Measurements from ENCODE around the gene C1orf87.

C1orf87 gene

DNA sequence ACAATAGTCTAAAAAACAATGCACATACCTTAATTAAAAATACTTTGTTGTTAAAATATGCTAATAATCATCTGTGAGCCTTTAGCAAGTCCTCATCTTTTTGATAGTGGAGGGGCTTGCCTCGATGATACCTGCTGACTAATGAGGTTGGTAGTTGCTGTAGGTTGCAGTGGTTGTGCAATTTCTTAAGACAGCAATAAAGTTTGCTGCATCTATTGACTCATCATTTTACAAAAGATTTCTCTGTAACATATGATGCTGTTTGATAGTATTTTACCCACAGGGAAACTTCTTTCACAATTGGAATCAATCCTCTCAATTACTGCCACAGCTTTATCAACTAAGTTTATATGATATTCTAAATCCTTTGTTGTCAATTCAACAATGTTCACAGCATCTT is 7.6 kb downstream of the C1orf87 start:
- no peak for ATAC-seq
- TF ChIP-seq, protein P1, sequence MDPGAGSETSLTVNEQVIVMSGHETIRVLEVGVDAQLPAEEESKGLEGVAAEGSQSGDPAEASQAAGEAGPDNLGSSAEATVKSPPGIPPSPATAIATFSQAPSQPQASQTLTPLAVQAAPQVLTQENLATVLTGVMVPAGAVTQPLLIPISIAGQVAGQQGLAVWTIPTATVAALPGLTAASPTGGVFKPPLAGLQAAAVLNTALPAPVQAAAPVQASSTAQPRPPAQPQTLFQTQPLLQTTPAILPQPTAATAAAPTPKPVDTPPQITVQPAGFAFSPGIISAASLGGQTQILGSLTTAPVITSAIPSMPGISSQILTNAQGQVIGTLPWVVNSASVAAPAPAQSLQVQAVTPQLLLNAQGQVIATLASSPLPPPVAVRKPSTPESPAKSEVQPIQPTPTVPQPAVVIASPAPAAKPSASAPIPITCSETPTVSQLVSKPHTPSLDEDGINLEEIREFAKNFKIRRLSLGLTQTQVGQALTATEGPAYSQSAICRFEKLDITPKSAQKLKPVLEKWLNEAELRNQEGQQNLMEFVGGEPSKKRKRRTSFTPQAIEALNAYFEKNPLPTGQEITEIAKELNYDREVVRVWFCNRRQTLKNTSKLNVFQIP (CRISPR knock-in tag; IDR thresholded peaks at IDR 0.05; ENCODE audit: borderline replicate concordance, low read depth): no peak
- TF ChIP-seq TOX (CRISPR knock-in tag; IDR thresholded peaks at IDR 0.05; ENCODE audit: borderline replicate concordance) (no peak), TCF4 (CRISPR knock-in tag; IDR thresholded peaks at IDR 0.05; ENCODE audit: borderline replicate concordance) (no peak), ZNF565 (CRISPR knock-in tag; conservative IDR thresholded peaks at IDR 0.05; ENCODE audit: low read depth) (no peak), CSDC2 (CRISPR knock-in tag; IDR thresholded peaks at IDR 0.05) (no peak), PPARA (CRISPR knock-in tag; IDR thresholded peaks at IDR 0.05; ENCODE audit: borderline replicate concordance) (no peak), ZFP3 (CRISPR knock-in tag; IDR thresholded peaks at IDR 0.05) (no peak), ISL1 (CRISPR knock-in tag; IDR thresholded peaks at IDR 0.05) (no peak), ZC3H10 (CRISPR knock-in tag; IDR thresholded peaks at IDR 0.05) (no peak), BACH2 (CRISPR knock-in tag; IDR thresholded peaks at IDR 0.05; ENCODE audit: borderline replicate concordance) (no peak), ZFP30 (CRISPR knock-in tag; IDR thresholded peaks at IDR 0.05) (no peak), RARB (CRISPR knock-in tag; IDR thresholded peaks at IDR 0.05) (no peak), SNAI2 (CRISPR knock-in tag; IDR thresholded peaks at IDR 0.05) (no peak), ARNTL (CRISPR knock-in tag; IDR thresholded peaks at IDR 0.05; ENCODE audit: borderline replicate concordance, low read depth) (no peak)
- TF ChIP-seq, protein P2, sequence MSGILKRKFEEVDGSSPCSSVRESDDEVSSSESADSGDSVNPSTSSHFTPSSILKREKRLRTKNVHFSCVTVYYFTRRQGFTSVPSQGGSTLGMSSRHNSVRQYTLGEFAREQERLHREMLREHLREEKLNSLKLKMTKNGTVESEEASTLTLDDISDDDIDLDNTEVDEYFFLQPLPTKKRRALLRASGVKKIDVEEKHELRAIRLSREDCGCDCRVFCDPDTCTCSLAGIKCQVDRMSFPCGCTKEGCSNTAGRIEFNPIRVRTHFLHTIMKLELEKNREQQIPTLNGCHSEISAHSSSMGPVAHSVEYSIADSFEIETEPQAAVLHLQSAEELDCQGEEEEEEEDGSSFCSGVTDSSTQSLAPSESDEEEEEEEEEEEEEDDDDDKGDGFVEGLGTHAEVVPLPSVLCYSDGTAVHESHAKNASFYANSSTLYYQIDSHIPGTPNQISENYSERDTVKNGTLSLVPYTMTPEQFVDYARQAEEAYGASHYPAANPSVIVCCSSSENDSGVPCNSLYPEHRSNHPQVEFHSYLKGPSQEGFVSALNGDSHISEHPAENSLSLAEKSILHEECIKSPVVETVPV (CRISPR knock-in tag; IDR thresholded peaks at IDR 0.05): no peak
- TF ChIP-seq, protein P3, sequence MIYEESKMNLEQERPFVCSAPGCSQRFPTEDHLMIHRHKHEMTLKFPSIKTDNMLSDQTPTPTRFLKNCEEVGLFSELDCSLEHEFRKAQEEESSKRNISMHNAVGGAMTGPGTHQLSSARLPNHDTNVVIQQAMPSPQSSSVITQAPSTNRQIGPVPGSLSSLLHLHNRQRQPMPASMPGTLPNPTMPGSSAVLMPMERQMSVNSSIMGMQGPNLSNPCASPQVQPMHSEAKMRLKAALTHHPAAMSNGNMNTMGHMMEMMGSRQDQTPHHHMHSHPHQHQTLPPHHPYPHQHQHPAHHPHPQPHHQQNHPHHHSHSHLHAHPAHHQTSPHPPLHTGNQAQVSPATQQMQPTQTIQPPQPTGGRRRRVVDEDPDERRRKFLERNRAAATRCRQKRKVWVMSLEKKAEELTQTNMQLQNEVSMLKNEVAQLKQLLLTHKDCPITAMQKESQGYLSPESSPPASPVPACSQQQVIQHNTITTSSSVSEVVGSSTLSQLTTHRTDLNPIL (CRISPR knock-in tag; IDR thresholded peaks at IDR 0.05; ENCODE audit: low read depth): no peak
- TF ChIP-seq, protein P4, sequence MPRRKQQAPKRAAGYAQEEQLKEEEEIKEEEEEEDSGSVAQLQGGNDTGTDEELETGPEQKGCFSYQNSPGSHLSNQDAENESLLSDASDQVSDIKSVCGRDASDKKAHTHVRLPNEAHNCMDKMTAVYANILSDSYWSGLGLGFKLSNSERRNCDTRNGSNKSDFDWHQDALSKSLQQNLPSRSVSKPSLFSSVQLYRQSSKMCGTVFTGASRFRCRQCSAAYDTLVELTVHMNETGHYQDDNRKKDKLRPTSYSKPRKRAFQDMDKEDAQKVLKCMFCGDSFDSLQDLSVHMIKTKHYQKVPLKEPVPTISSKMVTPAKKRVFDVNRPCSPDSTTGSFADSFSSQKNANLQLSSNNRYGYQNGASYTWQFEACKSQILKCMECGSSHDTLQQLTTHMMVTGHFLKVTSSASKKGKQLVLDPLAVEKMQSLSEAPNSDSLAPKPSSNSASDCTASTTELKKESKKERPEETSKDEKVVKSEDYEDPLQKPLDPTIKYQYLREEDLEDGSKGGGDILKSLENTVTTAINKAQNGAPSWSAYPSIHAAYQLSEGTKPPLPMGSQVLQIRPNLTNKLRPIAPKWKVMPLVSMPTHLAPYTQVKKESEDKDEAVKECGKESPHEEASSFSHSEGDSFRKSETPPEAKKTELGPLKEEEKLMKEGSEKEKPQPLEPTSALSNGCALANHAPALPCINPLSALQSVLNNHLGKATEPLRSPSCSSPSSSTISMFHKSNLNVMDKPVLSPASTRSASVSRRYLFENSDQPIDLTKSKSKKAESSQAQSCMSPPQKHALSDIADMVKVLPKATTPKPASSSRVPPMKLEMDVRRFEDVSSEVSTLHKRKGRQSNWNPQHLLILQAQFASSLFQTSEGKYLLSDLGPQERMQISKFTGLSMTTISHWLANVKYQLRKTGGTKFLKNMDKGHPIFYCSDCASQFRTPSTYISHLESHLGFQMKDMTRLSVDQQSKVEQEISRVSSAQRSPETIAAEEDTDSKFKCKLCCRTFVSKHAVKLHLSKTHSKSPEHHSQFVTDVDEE (CRISPR knock-in tag; IDR thresholded peaks at IDR 0.05): no peak
- TF ChIP-seq, protein P5, sequence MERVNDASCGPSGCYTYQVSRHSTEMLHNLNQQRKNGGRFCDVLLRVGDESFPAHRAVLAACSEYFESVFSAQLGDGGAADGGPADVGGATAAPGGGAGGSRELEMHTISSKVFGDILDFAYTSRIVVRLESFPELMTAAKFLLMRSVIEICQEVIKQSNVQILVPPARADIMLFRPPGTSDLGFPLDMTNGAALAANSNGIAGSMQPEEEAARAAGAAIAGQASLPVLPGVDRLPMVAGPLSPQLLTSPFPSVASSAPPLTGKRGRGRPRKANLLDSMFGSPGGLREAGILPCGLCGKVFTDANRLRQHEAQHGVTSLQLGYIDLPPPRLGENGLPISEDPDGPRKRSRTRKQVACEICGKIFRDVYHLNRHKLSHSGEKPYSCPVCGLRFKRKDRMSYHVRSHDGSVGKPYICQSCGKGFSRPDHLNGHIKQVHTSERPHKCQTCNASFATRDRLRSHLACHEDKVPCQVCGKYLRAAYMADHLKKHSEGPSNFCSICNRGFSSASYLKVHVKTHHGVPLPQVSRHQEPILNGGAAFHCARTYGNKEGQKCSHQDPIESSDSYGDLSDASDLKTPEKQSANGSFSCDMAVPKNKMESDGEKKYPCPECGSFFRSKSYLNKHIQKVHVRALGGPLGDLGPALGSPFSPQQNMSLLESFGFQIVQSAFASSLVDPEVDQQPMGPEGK (CRISPR knock-in tag; IDR thresholded peaks at IDR 0.05; ENCODE audit: borderline replicate concordance): no peak

DNA sequence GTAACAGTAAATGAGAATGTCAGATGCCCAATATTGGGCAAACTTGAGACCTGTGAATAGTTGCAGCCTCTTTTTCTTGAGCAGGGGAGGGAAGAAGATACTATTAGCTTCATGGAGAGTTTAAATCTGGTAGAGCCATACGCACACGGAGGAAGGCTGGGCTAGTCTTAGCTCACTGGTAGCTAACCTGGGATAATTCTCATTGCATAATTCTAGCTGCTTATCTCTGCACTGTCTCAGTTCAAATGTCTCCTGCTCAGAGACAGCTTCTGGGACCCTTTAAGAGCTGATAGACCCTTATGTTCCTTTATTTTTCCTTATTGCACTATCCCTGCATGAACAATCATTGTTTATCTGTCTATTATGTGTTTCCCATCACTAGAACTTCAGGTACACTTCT is 8.4 kb downstream of the C1orf87 start:
- TF ChIP-seq CSDC2 (CRISPR knock-in tag; IDR thresholded peaks at IDR 0.05) (no peak), OSR1 (CRISPR knock-in tag; IDR thresholded peaks at IDR 0.05) (no peak), TOX (CRISPR knock-in tag; IDR thresholded peaks at IDR 0.05; ENCODE audit: borderline replicate concordance) (no peak), ARNTL (CRISPR knock-in tag; IDR thresholded peaks at IDR 0.05; ENCODE audit: borderline replicate concordance, low read depth) (no peak), ISL1 (CRISPR knock-in tag; IDR thresholded peaks at IDR 0.05) (no peak), ZFP3 (CRISPR knock-in tag; IDR thresholded peaks at IDR 0.05) (no peak), ZNF565 (CRISPR knock-in tag; conservative IDR thresholded peaks at IDR 0.05; ENCODE audit: low read depth) (no peak)
- TF ChIP-seq, protein P3 (CRISPR knock-in tag; IDR thresholded peaks at IDR 0.05; ENCODE audit: low read depth): no peak
- TF ChIP-seq, protein P2 (CRISPR knock-in tag; IDR thresholded peaks at IDR 0.05): no peak
- no peak for ATAC-seq

All from SK-N-SH treated with all-trans-retinoic acid at 6 μM for 48 hours (cell line).